ENCODE results near the gene WNT2B.

The WNT2B gene

DNA sequence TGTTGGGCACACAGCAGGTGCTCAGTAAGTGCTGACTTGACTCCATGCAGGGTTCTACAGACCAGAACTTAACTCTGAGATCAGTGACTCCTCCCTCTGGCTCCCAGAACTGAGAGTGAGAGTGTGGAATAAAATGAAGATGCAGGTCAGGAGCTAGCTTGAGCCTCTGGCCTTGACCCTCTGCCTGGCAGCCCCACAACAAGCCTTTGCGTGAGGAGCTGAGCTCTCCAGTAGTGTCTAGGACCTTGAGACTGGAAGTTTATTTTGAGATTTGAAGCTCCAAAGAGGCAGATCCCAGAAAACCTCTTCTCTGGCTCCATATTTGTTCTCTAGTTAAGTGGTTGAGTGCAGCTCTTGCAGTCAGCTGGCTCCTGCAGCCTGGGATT is 3.4 kb upstream of the WNT2B start:
- no peak for DNase-seq

DNA sequence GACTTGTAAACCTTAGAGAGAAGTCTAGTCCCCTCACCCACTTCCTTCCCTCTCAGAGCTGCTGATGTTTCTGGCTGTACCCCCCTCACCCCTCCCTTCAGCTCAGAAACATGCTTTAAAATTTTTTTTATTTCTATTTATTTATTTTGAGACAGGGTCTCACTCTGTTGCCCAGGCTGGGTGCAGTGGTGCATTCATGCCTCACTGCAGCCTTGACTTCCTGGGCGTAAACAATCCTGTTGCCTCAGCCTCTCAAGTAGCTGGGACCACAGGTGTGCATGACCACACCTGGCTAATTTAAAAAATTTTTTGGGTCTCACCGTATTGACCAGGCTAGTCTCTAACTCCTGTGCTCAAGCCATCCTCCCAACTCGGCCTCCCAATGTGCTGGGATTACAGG is 2.9 kb upstream of the WNT2B start:
- DNase-seq, result no peak

DNA sequence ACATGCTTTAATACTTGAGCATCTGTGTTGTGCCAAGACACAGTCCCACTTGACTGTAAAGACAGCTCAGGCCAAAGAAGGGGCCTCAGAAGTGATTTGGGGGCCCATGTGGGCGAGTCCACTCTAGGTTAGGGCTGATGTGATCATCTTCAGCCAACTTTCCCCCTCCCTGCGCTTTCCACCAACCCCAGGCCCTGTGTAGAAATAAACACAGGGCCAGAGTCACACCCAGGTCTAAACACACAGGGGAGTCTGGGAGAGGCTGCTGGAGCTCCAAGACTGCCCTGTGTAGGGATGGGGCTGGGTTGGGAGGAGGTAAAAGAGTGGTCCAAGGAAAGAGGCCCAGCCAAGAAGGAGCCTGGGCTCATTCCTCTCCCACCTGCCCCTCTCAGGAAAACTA is 2.5 kb upstream of the WNT2B start:
- no peak for DNase-seq

DNA sequence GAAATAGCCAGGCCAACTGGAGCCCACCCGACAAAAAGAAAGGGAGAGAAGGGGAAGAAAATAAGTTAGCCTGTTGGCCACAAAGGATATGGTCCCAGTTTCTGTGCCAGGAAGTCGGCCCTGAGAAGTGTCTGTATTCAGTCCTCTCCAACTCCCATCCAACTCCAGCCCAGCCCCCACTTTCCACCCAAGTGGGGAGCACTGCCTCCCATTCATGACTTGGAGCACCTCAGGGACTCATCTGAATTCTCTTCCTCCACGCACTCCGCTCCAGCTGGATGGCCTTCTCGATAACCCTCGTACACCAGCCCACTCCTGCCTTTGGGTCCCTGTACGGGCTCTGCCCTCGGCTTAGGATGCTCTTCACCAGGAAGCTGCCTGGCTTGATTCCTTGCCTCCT is 2.0 kb upstream of the WNT2B start:
- no peak for DNase-seq

DNA sequence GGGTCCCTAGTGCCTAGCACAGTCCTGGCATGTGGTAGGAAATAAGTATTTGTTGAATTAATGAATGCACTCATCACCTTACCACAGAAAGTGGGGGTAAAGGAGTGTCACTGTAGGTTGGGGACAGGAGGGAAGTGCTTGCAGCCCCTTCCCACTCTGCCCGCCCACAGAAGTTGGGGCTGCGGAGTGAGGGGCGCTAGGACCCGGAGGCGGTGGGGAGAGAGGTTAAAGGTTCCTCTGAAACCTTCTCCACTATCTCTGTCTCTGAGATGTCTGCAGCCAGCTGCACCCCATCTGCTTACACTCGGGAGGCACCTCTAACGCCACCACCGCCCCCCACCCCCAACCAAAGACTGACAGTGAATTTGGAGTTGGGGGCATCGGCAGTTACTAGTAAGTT is 1.4 kb upstream of the WNT2B start:
- no peak for DNase-seq

DNA sequence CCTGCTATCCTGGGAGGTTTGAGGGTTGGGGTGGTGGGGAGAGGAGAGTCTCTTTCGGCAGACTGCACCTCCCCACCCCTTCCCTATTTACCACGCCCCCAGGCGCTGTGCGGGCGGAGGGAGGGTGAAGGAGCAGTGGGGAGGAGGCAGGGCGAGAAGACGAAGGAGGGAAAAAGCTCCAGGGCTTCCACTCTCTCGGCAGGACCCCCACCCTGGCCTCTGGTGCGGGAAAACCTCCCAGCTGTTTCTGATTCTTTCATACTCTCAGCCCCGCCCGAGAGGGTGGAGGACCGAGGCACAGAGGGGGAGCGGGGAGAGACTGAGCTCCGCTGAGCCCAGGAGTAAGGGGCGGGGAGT is 866 bp upstream of the WNT2B start:
- peak; percentile 28 for DNase-seq

DNA sequence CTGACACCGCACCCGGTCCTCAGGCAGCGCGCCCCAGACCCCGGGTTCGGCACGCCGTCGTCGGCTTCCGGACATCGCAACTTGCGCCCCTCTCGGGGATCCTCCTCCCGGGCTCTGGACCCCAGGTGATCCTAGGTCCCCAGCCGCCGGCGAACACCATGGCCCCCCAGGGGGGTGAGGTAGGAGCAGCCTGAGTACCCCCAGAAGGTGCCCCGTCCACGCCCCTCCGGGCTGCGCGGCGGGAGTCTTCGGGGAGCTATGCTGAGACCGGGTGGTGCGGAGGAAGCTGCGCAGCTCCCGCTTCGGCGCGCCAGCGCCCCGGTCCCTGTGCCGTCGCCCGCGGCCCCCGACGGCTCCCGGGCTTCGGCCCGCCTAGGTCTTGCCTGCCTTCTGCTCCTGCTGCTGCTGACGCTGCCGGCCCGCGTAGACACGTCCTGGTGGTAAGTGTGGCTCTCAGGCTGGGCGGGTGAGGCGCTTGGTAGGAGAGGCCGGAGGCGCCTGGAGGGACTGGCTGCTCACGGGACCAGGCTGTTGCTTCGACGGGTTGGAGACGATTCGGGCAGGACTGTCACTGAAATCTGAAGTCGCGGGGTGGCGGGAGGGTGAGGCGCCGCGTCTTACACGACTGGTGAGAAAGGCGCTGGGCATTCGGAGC is 367 bp downstream of the WNT2B start:
- peak; percentile 21 for DNase-seq

DNA sequence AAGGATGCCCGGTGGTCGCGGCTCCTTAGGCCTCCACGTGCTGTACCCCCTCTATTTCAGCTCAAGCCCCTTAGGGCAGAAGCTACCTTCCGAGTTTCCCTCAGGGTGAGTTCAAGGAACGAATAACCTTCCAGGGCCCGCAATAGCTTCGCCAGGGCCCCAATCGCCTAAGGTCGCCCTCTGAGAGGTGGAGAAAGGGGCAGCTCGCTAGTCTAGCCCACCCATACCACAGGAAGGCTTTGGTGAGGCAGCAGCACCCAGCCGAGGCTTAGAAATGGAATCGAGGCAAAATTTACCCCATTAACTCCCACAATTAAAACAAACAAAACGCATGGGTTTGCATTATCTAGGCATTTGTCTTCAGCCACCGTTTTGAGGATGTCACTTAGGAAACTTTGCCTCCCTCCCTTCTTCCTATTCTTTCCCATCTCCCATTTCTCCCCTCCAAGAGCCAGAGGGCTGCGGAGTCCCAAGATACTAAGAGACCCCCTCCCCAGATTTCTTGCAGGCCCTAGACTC is 954 bp downstream of the WNT2B start:
- no peak for DNase-seq

DNA sequence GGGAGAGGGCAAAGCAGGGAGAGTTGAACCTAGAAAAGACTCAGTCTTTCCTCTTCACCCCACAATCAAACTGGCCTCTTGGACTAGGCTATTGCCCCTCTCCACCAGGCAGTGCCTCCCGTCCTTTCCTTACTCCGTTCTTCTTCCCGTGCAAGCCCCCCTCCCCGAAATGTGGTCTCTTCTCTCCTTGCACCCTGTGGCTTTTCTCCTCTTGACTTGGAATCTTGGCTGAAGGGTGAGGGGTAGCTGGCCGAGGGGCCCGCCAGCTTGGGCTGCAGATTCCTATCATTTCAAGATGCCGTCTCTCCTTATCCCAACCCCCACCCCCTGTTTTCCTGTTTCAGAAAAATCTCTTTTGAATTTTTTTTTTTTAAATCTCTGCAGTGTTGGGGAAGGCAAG is 1.6 kb downstream of the WNT2B start:
- DNase-seq, result no peak

DNA sequence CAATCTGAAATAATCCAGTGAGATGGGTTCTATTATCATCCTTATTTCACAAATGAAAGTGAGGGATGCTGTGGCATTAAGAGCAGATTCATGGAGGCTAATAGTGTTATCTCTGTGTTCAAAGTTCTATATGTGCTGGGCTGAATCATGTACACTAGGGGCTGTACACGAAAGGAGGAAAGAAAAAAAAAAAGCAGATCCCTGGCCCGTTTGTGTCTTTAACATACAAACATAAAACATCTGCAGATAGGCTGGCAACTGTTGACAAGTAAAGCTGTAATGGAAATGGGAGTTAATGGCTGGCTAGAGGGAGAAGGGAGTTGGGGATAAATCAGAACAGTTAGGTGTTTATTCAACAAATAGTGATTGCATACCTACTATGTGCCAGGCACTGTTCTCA is 3.1 kb downstream of the WNT2B start:
- no peak for DNase-seq

DNA sequence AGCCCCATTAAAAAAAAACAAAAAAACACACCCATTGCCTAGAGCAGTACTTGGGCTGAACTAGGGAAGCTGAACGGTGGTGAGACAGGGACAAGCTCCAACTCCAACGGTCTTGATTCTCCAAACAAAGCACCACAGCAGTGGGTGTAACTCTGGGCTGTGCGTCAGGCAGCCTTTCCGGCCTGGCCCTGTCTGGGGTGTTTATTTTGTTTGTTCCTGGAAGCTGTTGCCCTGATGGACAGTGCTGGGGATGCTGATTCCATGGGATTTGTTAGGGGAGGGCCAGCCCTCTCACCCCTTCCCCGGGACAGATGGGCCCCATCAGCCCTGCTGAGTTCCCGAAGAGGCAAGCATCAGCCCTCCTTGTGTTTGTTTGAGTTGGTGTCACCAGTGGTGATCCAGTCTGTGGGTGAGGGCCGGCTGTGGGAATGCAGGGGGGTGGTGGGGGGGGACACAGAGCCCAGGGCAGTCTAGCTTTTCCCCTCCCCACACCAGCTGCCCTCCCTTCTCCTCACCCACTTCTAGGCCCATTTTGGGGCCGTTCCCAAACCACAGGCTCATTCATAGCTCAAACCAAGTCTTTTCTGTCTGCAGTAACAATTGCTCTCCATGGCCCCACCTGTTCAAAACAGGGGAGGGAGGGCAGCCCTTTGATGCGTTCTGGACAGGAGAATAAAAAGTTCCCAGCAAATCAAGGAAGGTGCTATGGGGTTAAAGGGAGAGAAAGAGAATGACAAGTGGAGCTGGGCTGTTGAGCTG is 4.5 kb downstream of the WNT2B start:
- DNase-seq, result no peak

DNA sequence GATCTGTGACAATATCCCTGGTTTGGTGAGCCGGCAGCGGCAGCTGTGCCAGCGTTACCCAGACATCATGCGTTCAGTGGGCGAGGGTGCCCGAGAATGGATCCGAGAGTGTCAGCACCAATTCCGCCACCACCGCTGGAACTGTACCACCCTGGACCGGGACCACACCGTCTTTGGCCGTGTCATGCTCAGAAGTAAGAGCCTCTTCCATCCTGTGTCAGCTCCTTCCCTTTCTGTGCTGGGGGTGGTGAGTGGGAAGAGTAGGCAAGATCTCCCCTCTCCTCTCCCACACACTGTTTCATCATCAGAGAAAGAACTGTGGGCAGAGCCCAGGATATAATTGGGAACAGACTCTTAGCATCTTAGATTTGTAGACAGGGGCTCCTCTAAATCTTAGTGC is 6.1 kb downstream of the WNT2B start:
- no peak for DNase-seq

DNA sequence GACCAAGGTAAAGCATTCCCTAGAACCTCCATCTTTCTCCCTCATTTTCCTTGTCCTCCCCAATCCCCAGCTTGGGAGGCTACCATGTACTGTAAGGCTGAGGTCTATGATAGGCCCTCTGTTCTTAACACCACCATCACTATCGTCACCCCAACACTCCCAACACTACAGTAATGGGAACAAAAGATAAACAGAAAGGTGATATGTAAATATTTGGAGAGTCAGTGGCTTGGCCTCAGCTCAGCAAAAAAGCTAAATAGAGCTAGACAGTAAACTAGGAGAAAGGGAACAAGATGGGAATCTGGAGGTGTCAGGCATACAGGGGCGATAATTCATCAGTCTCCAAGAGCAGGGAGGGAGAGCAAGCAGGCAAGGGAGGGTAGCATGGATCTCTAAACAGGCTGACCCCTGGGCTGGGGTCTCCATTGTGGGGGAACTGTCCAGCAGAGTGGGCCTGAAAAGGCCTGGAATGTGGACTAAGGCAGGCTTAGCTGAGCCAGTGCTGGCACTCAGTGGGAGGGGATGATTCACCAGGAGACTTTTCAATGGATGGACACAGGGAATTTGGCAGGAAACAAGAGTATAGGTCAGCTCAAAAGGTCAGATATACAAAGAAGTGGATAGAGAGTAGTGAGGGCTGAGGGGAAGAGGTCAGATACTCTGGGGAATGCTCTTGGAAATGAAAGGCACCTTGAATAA is 6.7 kb downstream of the WNT2B start:
- DNase-seq, result no peak

DNA sequence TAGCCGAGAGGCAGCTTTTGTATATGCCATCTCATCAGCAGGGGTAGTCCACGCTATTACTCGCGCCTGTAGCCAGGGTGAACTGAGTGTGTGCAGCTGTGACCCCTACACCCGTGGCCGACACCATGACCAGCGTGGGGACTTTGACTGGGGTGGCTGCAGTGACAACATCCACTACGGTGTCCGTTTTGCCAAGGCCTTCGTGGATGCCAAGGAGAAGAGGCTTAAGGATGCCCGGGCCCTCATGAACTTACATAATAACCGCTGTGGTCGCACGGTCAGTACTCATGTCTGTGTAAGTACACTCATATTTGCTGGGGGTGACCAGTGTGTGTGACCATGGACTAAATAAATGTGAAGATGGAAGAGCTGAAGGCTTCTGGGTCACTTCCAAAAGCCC is 7.4 kb downstream of the WNT2B start:
- DNase-seq, result no peak

DNA sequence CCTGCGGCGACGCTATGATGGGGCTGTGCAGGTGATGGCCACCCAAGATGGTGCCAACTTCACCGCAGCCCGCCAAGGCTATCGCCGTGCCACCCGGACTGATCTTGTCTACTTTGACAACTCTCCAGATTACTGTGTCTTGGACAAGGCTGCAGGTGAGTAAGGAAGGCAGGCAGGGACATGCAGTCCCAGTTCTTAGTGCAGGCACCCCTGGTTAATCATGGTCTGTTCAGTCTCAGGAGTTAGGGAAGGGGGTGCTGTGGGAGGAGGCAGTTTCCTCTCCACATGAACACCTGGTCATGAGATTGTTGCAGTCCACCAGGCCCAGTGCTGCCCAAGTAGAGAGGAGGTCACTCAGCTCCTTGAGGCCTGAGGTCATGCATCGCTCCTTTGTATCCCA is 8.5 kb downstream of the WNT2B start:
- DNase-seq, result no peak

DNA sequence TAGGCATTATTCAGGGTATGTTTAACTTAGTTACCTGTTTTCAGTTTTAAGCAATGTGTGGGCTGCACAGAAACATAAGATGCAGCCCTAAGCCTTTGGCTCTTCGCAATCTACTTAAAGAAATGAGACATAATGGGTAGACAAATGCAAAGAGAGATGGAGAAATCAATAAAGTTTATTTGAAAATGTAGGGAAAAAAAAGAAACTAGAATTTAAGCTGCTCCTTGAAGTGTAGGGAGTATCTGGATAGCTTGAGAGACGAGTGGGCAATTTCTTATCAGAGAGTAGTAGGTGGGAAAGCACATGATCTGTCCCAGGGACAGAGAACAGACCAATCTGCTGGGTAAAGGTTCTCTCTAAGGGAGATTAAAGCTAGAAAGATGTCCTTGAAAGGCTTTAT is 8.9 kb downstream of the WNT2B start:
- no peak for DNase-seq

DNA sequence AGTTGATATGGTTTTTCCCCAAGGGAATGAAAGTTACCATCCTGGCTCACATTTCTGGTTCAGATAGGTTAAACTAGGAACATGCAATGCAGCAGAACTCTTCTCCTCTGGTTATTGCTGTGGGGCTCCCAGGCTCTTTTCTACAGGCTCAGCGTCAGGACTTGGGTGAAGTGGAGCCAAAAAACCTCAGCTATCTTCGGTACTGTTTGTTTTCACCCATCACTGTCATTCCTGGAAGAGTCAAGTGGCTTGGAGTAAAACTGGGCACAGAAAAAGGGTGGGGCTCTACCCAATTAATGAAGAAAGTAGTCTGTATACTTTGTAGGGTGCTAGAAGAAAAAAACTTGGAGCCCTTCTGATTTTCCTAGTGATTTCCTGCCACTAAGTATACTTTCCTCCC is 9.4 kb downstream of the WNT2B start:
- no peak for DNase-seq

DNA sequence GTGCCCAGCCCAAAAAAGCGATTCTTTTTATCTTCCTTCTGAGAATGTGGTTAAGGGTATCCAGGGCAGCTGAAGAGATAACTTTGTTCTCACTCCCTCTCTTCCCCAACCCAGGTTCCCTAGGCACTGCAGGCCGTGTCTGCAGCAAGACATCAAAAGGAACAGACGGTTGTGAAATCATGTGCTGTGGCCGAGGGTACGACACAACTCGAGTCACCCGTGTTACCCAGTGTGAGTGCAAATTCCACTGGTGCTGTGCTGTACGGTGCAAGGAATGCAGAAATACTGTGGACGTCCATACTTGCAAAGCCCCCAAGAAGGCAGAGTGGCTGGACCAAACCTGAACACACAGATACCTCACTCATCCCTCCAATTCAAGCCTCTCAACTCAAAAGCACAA is 11.4 kb downstream of the WNT2B start:
- DNase-seq, result no peak

DNA sequence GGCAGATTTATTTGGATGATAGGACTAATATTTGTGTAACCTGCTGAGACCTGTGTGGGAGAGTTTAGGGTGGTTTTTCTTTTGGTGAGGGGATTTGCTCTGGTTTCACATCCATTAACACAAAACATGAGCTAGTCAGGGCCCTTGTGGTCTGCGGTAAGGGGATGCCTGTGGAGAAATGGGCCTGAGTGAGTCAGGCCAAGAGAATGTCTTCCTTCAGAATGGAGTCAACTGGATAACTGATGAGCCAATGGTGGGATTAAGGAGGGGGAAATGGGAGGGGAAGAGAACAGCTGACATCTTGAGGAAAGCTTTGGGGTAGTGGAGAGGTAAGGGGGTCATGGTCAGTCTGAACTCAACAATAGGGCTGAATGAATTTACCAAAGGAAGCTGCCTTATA is 13.9 kb downstream of the WNT2B start:
- DNase-seq, result no peak

DNA sequence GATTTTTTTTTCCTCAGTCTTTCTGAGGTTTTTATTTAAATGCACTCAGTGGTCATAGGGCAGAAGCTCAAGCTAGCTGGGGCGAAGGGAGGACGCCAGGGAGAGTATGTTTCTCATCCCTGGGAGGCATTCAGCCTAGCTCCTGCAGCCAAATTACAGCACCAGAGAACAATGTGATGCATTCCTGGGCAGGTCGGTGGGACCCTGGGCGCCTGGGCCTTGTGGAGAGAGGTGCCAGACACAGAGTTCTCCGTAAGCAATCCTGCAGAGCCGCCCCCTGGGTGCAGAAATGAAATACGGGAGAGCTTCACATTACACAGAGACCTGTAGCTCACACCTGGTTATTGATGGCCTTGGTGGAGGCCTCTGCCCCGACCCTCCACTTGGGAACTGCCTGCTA is 15.5 kb downstream of the WNT2B start:
- DNase-seq, result no peak

DNA sequence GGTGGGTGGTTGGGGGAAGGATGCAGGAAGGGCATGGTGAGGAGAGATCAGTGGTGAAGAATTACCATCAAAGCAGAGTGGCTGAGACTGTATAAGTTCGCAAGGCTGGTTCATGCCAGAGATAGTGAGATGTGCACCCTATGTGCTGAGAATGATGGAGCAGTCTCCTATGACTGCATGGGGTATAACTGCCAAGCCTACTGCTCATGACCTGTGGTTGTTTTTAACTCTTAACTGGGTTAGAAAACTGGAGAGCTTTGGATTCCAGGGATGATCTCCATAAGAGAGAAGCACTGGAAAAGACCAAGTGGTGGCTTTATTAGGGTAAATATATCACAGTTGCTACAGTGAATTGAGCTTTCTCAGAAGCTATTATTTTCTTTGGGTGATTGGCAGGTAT is 16.2 kb downstream of the WNT2B start:
- no peak for DNase-seq

DNA sequence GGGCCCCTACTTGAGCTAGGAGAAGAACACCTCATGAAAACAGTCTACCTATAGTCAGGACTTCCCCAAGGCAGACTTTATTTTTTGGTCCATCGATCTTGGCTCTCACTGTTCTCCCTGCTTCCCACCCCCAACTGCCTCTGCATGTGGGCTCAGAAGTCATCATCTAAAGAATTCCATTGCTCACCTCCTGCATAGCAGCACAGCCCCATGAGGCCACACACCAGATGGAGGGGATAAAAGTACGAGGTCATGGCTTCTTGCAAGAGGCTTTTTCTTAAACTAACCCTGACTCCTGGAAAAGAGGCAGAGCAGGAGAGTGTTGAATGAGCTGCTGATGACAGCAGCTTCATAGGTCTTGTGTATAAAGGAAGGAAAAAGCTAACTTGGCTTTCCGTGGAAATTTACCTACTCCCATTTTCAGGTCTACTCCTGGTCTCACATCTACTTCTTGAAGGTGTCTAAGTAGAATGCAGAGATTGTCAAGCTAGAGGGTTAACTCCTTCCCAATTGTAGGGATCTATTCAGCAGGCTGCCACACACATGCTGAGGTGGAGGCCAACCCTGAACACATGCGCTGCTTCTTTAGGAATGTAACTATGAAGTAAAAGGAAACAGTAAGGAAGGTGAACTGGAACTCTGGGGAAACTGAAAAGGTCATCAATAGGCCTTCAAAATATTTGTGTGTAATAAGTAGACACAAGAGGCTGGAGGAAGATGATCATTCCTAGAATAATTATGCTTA is 18.7 kb downstream of the WNT2B start:
- DNase-seq, result no peak

DNA sequence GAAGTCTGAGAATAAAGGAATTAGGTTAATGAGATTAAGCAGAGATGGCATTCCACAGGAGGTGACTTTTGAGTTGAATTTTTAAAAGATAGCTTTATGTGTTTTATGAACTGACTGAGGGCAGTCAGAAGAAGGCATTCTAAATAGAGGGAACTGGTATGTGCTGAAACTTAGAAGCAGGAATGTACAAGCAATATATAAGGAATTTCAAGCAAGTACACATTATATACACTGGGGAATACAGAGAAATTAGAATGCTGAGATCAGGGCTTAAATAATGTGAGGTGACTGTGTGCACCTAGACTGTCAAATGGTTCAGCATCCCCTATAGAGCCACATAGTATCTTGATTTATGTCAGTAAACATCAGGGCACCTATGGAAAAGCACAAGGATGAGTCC is 19.3 kb downstream of the WNT2B start:
- no peak for DNase-seq

DNA sequence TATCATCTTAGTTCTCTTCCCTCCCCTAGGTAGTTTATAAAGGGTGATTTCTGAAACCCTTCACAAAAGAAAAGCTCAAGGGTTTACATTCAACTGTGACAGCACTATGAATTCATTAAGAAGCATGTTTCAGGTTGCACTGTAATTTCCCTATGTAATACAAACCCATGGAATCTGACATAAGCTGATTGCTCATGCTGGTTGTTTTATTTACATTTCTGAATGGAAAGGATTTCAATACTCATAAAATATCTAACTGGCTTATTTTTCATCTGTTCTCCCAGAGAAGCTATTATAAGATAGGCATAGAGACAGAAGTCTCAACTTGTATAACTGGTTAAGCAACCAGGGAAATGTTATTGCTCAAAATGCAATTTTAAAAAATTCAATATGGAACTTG is 20.5 kb downstream of the WNT2B start:
- no peak for DNase-seq

Measured in activated CD4-positive, alpha-beta T cell treated with anti-CD3 and anti-CD28 coated beads for 48 hours (primary cell).